OCI-LY7 (cell line): ENCODE results near the gene DUS1L. TPM values are rescaled to one million over a fixed set of nuclear protein-coding genes. Genes with fewer than 3 reads are reported as not detected.
A peak's percentile ranks its signal among the peaks of the same experiment; 100 is the strongest.

ENCODE experiments used
- BruUV-seq: library from RNA; stranded (reverse); fragments of 400-500 nt; replicated peaks from 2 replicates; lab custom pipeline; 2021; lab: Mats Ljungman, UMichigan
- CTCF ChIA-PET: fragments of 300-600 bp; sonication (Branson Sonifier 250); formaldehyde crosslinking; loops from one replicate; lab custom pipeline; 2022; ENCODE audit warnings: antibody characterized with exemption; ENCODE audit not compliant: unreplicated experiment; lab: Charles Lee
- POLR2A ChIA-PET: fragments of 300-600 bp; sonication (Branson Sonifier 250); formaldehyde crosslinking; loops from one replicate; lab custom pipeline; 2022; ENCODE audit warnings: antibody characterized with exemption; lab: Charles Lee
- DNase-seq: peaks from one replicate; pipeline ENCODE4 v3.0.0-alpha.2; 2015; ENCODE audit warnings: low spot score
- H2AFZ ChIP-seq: fragments of 200-600 bp; sonication (generic), shearing (Covaris generic); 2 replicates; pipeline ENCODE4 v1.6.1; 2014; ENCODE audit warnings: mild to moderate bottlenecking, antibody characterized with exemption, low read length, moderate library complexity
- H3K27ac ChIP-seq: fragments of 200-600 bp; sonication (generic); 2 replicates; pipeline ENCODE4 v1.5.1; 2014; ENCODE audit warnings: mixed run types, low read depth, mild to moderate bottlenecking, moderate library complexity, low read length, inconsistent platforms; ENCODE audit not compliant: poor library complexity, severe bottlenecking
- H3K36me3 ChIP-seq: fragments of 200-600 bp; sonication (generic); 2 replicates; pipeline ENCODE4 v1.6.1; 2014; ENCODE audit warnings: mild to moderate bottlenecking, antibody characterized with exemption, low read length, moderate library complexity, mixed read lengths; ENCODE audit not compliant: insufficient read depth
- H3K4me1 ChIP-seq: fragments of 200-600 bp; sonication (generic); 2 replicates; pipeline ENCODE4 v1.5.1; 2014; ENCODE audit warnings: mild to moderate bottlenecking, low read length; ENCODE audit not compliant: insufficient read depth, poor library complexity, severe bottlenecking
- H3K4me2 ChIP-seq: fragments of 200-600 bp; sonication (generic); 2 replicates; pipeline ENCODE4 v1.6.1; 2014; ENCODE audit warnings: mild to moderate bottlenecking, low read length
- H3K4me3 ChIP-seq: fragments of 200-600 bp; sonication (generic); 2 replicates; pipeline ENCODE4 v1.5.1; 2014; ENCODE audit warnings: mild to moderate bottlenecking, low read depth, low read length; ENCODE audit not compliant: poor library complexity, severe bottlenecking
- H3K79me2 ChIP-seq: fragments of 200-600 bp; sonication (generic); 2 replicates; pipeline ENCODE4 v1.6.1; 2016; ENCODE audit warnings: low read depth, mild to moderate bottlenecking, low read length, moderate library complexity, mixed read lengths; ENCODE audit not compliant: insufficient read depth
- H3K9me2 ChIP-seq: fragments of 200-600 bp; sonication (generic); 2 replicates; pipeline ENCODE4 v1.6.1; 2016; ENCODE audit warnings: mild to moderate bottlenecking, low read length, mixed read lengths; ENCODE audit not compliant: insufficient read depth
- H3K9me3 ChIP-seq: fragments of 200-600 bp; sonication (generic); 2 replicates; pipeline ENCODE4 v1.6.1; 2014; ENCODE audit warnings: mild to moderate bottlenecking, mixed run types, low read length, mixed read lengths
- H4K20me1 ChIP-seq: fragments of 200-600 bp; sonication (generic); 2 replicates; pipeline ENCODE4 v1.6.1; 2014; ENCODE audit warnings: mild to moderate bottlenecking, antibody characterized with exemption, low read length, moderate library complexity, mixed read lengths; ENCODE audit not compliant: insufficient read depth
- EZH2phosphoT487 ChIP-seq: fragments of 200-600 bp; sonication (generic); IDR thresholded peaks from 2 replicates; pipeline ENCODE4 v1.6.1; 2018; ENCODE audit warnings: low read depth, borderline replicate concordance, mild to moderate bottlenecking, mixed run types, antibody characterized with exemption, low read length, moderate library complexity, mixed read lengths
- intact Hi-C: fragments of 100-400 bp; cut with micrococcal nuclease; formaldehyde crosslinking; loops from one replicate; pipeline ENCODE4 v1.10.0; 2022; ENCODE audit not compliant: unreplicated experiment
- total RNA-seq, 2 experiments: library from RNA; depleted of rRNA in 1 of 2; stranded (reverse); fragments of >200 nt in 1 of 2; shearing (Covaris generic) in 1 of 2; gene quantifications; 2 replicates each; pipeline ENCODE4 v1.2.3, GENCODE V29; 2014 to 2022
- TF ChIP-seq, protein P1 (sequence below): fragments of 200-600 bp; sonication (generic); conservative IDR thresholded peaks from 2 replicates; pipeline ENCODE4 v1.5.1; 2014; ENCODE audit warnings: mild to moderate bottlenecking, antibody characterized with exemption, low read length, moderate library complexity, mixed read lengths

The DUS1L gene
- total RNA-seq, 2 experiments from 2014 or later: 320 to 388 TPM

DNA sequence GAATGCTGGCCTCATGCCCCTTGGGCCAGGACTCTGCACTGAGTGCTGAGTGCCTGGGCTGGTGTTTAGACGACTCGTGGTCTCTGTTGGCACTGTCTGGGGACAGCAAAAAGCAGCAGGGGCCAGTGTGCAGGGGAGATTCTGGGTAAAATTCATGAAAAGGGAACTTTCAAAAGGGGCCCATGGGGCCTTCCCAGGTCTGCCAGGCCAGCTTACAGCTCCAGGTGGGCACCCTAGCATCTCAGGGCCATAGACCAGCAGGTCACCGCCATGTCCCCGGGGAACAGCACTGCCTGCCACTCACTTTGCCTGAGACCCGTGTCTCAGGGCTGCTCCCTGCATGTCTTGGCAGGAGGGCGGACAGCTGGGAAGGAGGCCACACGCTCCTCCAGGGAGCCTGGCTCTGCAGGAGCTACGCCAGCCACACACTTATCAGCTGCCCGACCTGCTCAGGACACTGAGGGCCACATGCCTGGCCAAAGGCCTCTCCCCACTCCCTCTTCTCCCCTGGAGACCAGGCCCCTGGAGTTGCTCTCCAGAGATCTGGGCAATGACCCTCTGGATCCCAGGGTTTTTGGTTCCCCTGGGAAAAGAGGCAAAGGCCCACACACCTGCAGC lies 41.2 kb upstream of the DUS1L start:
- DNase-seq: no peak
- H4K20me1 ChIP-seq: no peaks in the 10 kb centered on the region
- H3K27ac ChIP-seq: peak overlapping the region; percentile 62
- H3K9me2 ChIP-seq: no peaks in the 10 kb centered on the region
- H3K4me2 ChIP-seq: peak overlapping the region; percentile 70
- peak overlapping the region; percentile 55 for H2AFZ ChIP-seq
- POLR2A ChIA-PET: interaction anchor here (0.6 to 2.5 kb wide), 4 partner anchors 17 to 920 kb away, joined by 3 to 9 read pairs (median 4); partner anchors contain the start of gene DCXR
- no TSS peak for BruUV-seq
- H3K4me3 ChIP-seq: peak overlapping the region; percentile 58
- H3K9me3 ChIP-seq: no peaks in the 10 kb centered on the region
- CTCF ChIA-PET: interaction anchor here (0.7 kb wide), 1 partner anchor 79 kb away, joined by 3 read pairs; no protein-coding TSS in a partner anchor
- intact Hi-C loops: loop anchor here (2.0 kb wide), 2 partner anchors 16 to 48 kb away; no protein-coding TSS in a partner anchor
- no peaks in the 10 kb centered on the region for H3K79me2 ChIP-seq
- no peaks in the 10 kb centered on the region for H3K36me3 ChIP-seq
- no peak for TF ChIP-seq EZH2phosphoT487
- TF ChIP-seq, protein P1, sequence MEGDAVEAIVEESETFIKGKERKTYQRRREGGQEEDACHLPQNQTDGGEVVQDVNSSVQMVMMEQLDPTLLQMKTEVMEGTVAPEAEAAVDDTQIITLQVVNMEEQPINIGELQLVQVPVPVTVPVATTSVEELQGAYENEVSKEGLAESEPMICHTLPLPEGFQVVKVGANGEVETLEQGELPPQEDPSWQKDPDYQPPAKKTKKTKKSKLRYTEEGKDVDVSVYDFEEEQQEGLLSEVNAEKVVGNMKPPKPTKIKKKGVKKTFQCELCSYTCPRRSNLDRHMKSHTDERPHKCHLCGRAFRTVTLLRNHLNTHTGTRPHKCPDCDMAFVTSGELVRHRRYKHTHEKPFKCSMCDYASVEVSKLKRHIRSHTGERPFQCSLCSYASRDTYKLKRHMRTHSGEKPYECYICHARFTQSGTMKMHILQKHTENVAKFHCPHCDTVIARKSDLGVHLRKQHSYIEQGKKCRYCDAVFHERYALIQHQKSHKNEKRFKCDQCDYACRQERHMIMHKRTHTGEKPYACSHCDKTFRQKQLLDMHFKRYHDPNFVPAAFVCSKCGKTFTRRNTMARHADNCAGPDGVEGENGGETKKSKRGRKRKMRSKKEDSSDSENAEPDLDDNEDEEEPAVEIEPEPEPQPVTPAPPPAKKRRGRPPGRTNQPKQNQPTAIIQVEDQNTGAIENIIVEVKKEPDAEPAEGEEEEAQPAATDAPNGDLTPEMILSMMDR: no peak
- H3K4me1 ChIP-seq: peaks cover 39% of the 10 kb centered on the region

DNA sequence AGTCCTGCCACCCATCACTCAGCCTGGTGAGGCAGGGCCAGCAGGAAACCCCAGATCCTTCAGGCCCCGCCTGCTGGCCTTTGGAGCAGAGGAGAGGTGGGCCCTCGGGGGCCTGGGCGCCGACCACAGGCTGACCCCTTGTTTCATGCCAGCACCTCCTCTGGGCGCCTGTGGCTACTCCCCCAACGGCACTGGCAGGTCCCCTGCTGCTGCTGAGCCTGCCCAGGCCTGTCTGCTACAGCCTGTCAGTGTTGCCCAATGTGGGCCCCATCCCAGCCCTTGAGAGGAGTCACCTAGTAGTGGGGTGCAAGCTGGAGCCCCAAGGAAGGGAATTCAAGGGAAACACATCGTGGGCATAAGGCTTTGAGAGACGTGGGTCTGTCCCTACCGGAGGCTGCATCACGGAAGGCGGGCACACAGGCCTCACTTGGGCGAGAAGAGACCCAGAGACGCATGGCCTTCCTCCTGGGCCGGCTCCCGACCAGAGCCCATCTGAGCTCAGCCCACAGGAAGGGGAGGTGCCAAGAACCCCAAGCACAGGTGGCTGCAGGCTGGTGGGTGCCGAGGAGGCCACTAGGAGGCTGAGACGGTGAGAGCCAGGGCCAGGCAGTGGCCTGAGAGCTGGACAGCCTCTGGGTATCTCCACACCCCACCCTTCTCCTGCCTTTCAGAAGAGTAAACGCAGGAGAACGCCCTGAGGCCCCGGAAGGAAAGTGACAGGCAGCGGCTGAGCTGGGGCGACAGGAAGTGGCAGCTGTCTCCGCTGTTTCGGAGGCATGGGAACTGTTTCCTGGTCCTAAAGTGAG lies 40.5 kb upstream of the DUS1L start:
- H3K36me3 ChIP-seq: no peaks in the 10 kb centered on the region
- no peaks in the 10 kb centered on the region for H3K9me2 ChIP-seq
- peak overlapping the region; percentile 55 for H2AFZ ChIP-seq
- intact Hi-C loops: loop anchor here (2.0 kb wide), 2 partner anchors 17 to 49 kb away; no protein-coding TSS in a partner anchor
- CTCF ChIA-PET: interaction anchor here (0.7 kb wide), 1 partner anchor 80 kb away, joined by 3 read pairs; no protein-coding TSS in a partner anchor
- H3K79me2 ChIP-seq: no peaks in the 10 kb centered on the region
- peak overlapping the region; percentile 62 for H3K27ac ChIP-seq
- H3K4me3 ChIP-seq: peak overlapping the region; percentile 58
- H4K20me1 ChIP-seq: no peaks in the 10 kb centered on the region
- no TSS peak for BruUV-seq
- POLR2A ChIA-PET: interaction anchor here (0.6 to 2.5 kb wide), 4 partner anchors 18 to 921 kb away, joined by 3 to 9 read pairs (median 4); partner anchors contain the start of gene DCXR
- no peak for TF ChIP-seq EZH2phosphoT487
- TF ChIP-seq, protein P1: peak; percentile 67
- H3K4me2 ChIP-seq: peak overlapping the region; percentile 70
- no peaks in the 10 kb centered on the region for H3K9me3 ChIP-seq
- H3K4me1 ChIP-seq: peaks cover 46% of the 10 kb centered on the region
- DNase-seq: peak; percentile 87
